Measurements from ENCODE around the gene FGD4.
"Not testable (repeated sequence)": the region's sequence is repeated elsewhere in the genome, so short reads cannot be mapped to it uniquely, and the experiment has no call there.

FGD4 gene

GRCh38 chr12:32519047-32519446 is 119.7 kb downstream of the FGD4 start:
- no peak overlapping the region for H3K27ac ChIP-seq
- no peak for TF ChIP-seq CTCF (IDR thresholded peaks at IDR 0.05)
- no peak for TF ChIP-seq ZFX (IDR thresholded peaks at IDR 0.05; ENCODE audit: borderline replicate concordance)

GRCh38 chr12:32522331-32523221 is 123.2 kb downstream of the FGD4 start:
- no peak for TF ChIP-seq ZFX (IDR thresholded peaks at IDR 0.05; ENCODE audit: borderline replicate concordance)
- no peak for TF ChIP-seq CTCF (IDR thresholded peaks at IDR 0.05)
- H3K27ac ChIP-seq = no peak overlapping the region

GRCh38 chr12:32525802-32526201 is 126.4 kb downstream of the FGD4 start:
- H3K27ac ChIP-seq = not testable (repeated sequence)

GRCh38 chr12:32526343-32526742 is 127.0 kb downstream of the FGD4 start:
- not testable (repeated sequence) for H3K27ac ChIP-seq

GRCh38 chr12:32532422-32532821 is 133.1 kb downstream of the FGD4 start:
- TF ChIP-seq ZFX (IDR thresholded peaks at IDR 0.05; ENCODE audit: borderline replicate concordance) = no peak
- TF ChIP-seq CTCF (IDR thresholded peaks at IDR 0.05) = no peak
- H3K27ac ChIP-seq = peak overlapping the region; percentile 62

GRCh38 chr12:32532951-32533350 is 133.6 kb downstream of the FGD4 start:
- TF ChIP-seq CTCF (IDR thresholded peaks at IDR 0.05) (no peak), ZFX (IDR thresholded peaks at IDR 0.05; ENCODE audit: borderline replicate concordance) (no peak)

GRCh38 chr12:32533506-32533905 is 134.1 kb downstream of the FGD4 start:
- H3K27ac ChIP-seq = peak overlapping the region; percentile 62

More at GRCh38 chr12:32532951-32533350, 133.6 kb downstream of the FGD4 start:
- peak overlapping the region; percentile 62 for H3K27ac ChIP-seq

GRCh38 chr12:32533971-32534590 is 134.7 kb downstream of the FGD4 start:
- TF ChIP-seq ZFX (IDR thresholded peaks at IDR 0.05; ENCODE audit: borderline replicate concordance) (no peak), CTCF (IDR thresholded peaks at IDR 0.05) (no peak)
- H3K27ac ChIP-seq = peak overlapping the region; percentile 62

GRCh38 chr12:32534698-32535097 is 135.3 kb downstream of the FGD4 start:
- TF ChIP-seq CTCF (IDR thresholded peaks at IDR 0.05) (no peak), ZFX (IDR thresholded peaks at IDR 0.05; ENCODE audit: borderline replicate concordance) (no peak)
- H3K27ac ChIP-seq = peak overlapping the region; percentile 62

Data from 22Rv1 (cell line).